Stimulated activated CD8-positive, alpha-beta memory T cell treated with anti-CD3 and anti-CD28 coated beads, Interleukin-2, amount 100 ng/mL, for 1 hour (primary cell): ENCODE data around the gene GPR108.

Source experiments
- DNase-seq, 2 donors: peaks; one replicate each; pipeline ENCODE4 v3.0.0-alpha.2; 2020; ENCODE audit warnings: low read depth in 2 of 2

GPR108 gene

GRCh38 chr19:6707011-6707657 is 30.2 kb downstream of the GPR108 start:
- DNase-seq = no peak

GRCh38 chr19:6706633-6706958 is 30.8 kb downstream of the GPR108 start:
- no peak for DNase-seq

- no peak for DNase-seq
Observed at GRCh38 chr19:6705931-6706632, 31.3 kb downstream of the GPR108 start.

- no peak for DNase-seq
Observed at GRCh38 chr19:6700586-6701316, 36.6 kb downstream of the GPR108 start.

GRCh38 chr19:6699935-6700334 is 37.4 kb downstream of the GPR108 start:
- DNase-seq = no peak

- DNase-seq = no peak
Observed at GRCh38 chr19:6697291-6697690, 40.1 kb downstream of the GPR108 start.

GRCh38 chr19:6696239-6696820 is 41.0 kb downstream of the GPR108 start:
- DNase-seq = no peak

- no peak for DNase-seq
Observed at GRCh38 chr19:6694147-6694815, 43.1 kb downstream of the GPR108 start.

- DNase-seq = no peak
Observed at GRCh38 chr19:6693681-6694080, 43.7 kb downstream of the GPR108 start.

- no peak for DNase-seq
Observed at GRCh38 chr19:6693056-6693471, 44.3 kb downstream of the GPR108 start.

- DNase-seq = no peak
Observed at GRCh38 chr19:6692027-6692426, 45.4 kb downstream of the GPR108 start.

GRCh38 chr19:6691342-6691741 is 46.0 kb downstream of the GPR108 start:
- DNase-seq = no peak

- no peak for DNase-seq
Observed at GRCh38 chr19:6690160-6690885, 47.1 kb downstream of the GPR108 start.

GRCh38 chr19:6687114-6687513 is 50.3 kb downstream of the GPR108 start:
- DNase-seq = no peak

- DNase-seq = no peak
Observed at GRCh38 chr19:6686628-6686975, 50.8 kb downstream of the GPR108 start.

GRCh38 chr19:6685962-6686627 is 51.3 kb downstream of the GPR108 start:
- DNase-seq = no peak

- DNase-seq = no peak
Observed at GRCh38 chr19:6685482-6685881, 51.9 kb downstream of the GPR108 start.

GRCh38 chr19:6683971-6684370 is 53.4 kb downstream of the GPR108 start:
- DNase-seq = no peak

- no peak for DNase-seq
Observed at GRCh38 chr19:6682607-6683128, 54.7 kb downstream of the GPR108 start.

GRCh38 chr19:6680141-6680540 is 57.2 kb downstream of the GPR108 start:
- no peak for DNase-seq
